Loucy (cell line): ENCODE results near the gene ZBTB1.

ENCODE experiments used
- H2AFZ ChIP-seq: fragments of 200-600 bp; sonication (generic); 2 replicates; pipeline ENCODE4 v1.6.0; 2016; ENCODE audit warnings: antibody characterized with exemption, mild to moderate bottlenecking, low read length, moderate library complexity
- H3F3A ChIP-seq: fragments of 200-600 bp; 2 replicates; pipeline ENCODE4 v1.6.0; 2016; ENCODE audit warnings: antibody characterized with exemption, low read depth, mild to moderate bottlenecking
- H3K27me3 ChIP-seq: fragments of 200-600 bp; sonication (generic); 2 replicates; pipeline ENCODE4 v1.6.1; 2014; ENCODE audit warnings: low read length, mild to moderate bottlenecking; ENCODE audit not compliant: insufficient read depth, poor library complexity, severe bottlenecking
- H3K36me3 ChIP-seq: fragments of 200-600 bp; sonication (generic); 2 replicates; pipeline ENCODE4 v1.6.1; 2016; ENCODE audit warnings: low read length; ENCODE audit not compliant: insufficient read depth
- H3K4me1 ChIP-seq: fragments of 200-600 bp; sonication (generic); 2 replicates; pipeline ENCODE4 v1.5.1; 2014; ENCODE audit warnings: low read length, mild to moderate bottlenecking; ENCODE audit not compliant: insufficient read depth, poor library complexity, severe bottlenecking
- H3K4me2 ChIP-seq: fragments of 200-600 bp; sonication (generic); 2 replicates; pipeline ENCODE4 v1.6.0; 2014; ENCODE audit warnings: antibody characterized with exemption, low read length, low read depth, mild to moderate bottlenecking; ENCODE audit not compliant: poor library complexity, severe bottlenecking
- H3K4me3 ChIP-seq: fragments of 200-600 bp; sonication (generic); 2 replicates; pipeline ENCODE4 v1.5.1; 2014; ENCODE audit warnings: low read length, mild to moderate bottlenecking, mixed read lengths; ENCODE audit not compliant: poor library complexity, severe bottlenecking
- H3K79me2 ChIP-seq: fragments of 200-600 bp; sonication (generic); 2 replicates; pipeline ENCODE4 v1.6.1; 2014; ENCODE audit warnings: low read length; ENCODE audit not compliant: insufficient read depth
- H3K9ac ChIP-seq: fragments of 200-600 bp; sonication (generic); 2 replicates; pipeline ENCODE4 v1.6.0; 2014; ENCODE audit warnings: mild to moderate bottlenecking, low read depth, low read length, moderate library complexity; ENCODE audit not compliant: poor library complexity, severe bottlenecking
- H3K9me2 ChIP-seq: fragments of 200-600 bp; sonication (generic); replicated peaks from 2 replicates; pipeline ENCODE4 v1.6.1; 2016; ENCODE audit warnings: low read depth, low read length, mixed read lengths
- H3K9me3 ChIP-seq: fragments of 200-600 bp; sonication (generic); 2 replicates; pipeline ENCODE4 v1.6.1; 2014; ENCODE audit warnings: mild to moderate bottlenecking, antibody characterized with exemption, low read length, low read depth; ENCODE audit not compliant: insufficient read depth
- H4K20me1 ChIP-seq: fragments of 200-600 bp; sonication (generic); 2 replicates; pipeline ENCODE4 v1.6.0; 2014; ENCODE audit warnings: antibody characterized with exemption, low read length, mild to moderate bottlenecking; ENCODE audit not compliant: insufficient read depth, poor library complexity, severe bottlenecking
- EZH2phosphoT487 ChIP-seq: fragments of 200-600 bp; IDR thresholded peaks from 2 replicates; pipeline ENCODE4 v1.6.1; 2018; ENCODE audit warnings: antibody characterized with exemption, mild to moderate bottlenecking, moderate library complexity, borderline replicate concordance
- TF ChIP-seq, protein P1 (sequence below): fragments of 200-600 bp; sonication (generic); conservative IDR thresholded peaks from 2 replicates; pipeline ENCODE4 v1.5.1; 2014; ENCODE audit warnings: mild to moderate bottlenecking, antibody characterized with exemption, low read length

Gene ZBTB1

DNA sequence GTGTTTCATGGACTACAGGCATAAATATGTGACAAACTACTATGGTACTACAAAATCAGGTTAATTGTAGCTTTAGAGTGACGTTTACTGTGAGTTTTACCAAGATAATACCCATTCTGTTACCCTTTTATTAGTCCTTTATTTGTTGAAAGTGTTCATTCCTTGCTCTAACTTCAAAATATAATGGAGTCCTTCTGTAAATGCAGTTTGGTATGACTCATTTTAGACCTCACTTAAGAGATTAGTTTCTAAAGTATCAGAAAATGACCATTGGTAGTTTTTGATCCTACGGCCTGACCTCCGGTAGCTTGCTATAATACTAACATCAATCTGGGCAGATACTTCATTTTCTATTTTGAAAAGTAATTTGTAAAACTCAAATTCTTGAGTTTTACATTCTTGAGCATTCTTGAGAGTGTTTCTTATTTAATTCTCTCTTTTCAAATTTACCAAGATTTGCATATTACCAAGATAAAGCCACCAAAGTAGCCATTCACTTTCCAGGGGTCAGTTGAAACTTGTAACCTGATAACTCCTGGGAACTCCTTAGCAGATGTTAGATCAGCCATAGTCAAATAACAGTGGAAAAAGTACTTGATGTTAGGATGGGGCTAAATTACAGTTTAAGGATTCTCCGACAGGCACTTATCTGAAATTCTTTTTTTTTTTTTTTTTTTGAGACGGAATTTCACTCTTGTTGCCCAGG is 40.2 kb downstream of the ZBTB1 start:
- Histone ChIP-seq H3K9me3 (no peaks in the 10 kb centered on the region), H3F3A (no peaks in the 10 kb centered on the region), H3K4me3 (no peak overlapping the region), H3K27me3 (no peaks in the 10 kb centered on the region), H3K9ac (no peak overlapping the region), H3K9me2 (no peaks in the 10 kb centered on the region), H3K4me2 (no peak overlapping the region), H3K79me2 (no peaks in the 10 kb centered on the region), H4K20me1 (no peaks in the 10 kb centered on the region), H3K36me3 (no peaks in the 10 kb centered on the region), H3K4me1 (peaks cover 5% of the 10 kb centered on the region), H2AFZ (no peak overlapping the region)
- no peak for TF ChIP-seq EZH2phosphoT487
- TF ChIP-seq, protein P1, sequence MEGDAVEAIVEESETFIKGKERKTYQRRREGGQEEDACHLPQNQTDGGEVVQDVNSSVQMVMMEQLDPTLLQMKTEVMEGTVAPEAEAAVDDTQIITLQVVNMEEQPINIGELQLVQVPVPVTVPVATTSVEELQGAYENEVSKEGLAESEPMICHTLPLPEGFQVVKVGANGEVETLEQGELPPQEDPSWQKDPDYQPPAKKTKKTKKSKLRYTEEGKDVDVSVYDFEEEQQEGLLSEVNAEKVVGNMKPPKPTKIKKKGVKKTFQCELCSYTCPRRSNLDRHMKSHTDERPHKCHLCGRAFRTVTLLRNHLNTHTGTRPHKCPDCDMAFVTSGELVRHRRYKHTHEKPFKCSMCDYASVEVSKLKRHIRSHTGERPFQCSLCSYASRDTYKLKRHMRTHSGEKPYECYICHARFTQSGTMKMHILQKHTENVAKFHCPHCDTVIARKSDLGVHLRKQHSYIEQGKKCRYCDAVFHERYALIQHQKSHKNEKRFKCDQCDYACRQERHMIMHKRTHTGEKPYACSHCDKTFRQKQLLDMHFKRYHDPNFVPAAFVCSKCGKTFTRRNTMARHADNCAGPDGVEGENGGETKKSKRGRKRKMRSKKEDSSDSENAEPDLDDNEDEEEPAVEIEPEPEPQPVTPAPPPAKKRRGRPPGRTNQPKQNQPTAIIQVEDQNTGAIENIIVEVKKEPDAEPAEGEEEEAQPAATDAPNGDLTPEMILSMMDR, result no peak

DNA sequence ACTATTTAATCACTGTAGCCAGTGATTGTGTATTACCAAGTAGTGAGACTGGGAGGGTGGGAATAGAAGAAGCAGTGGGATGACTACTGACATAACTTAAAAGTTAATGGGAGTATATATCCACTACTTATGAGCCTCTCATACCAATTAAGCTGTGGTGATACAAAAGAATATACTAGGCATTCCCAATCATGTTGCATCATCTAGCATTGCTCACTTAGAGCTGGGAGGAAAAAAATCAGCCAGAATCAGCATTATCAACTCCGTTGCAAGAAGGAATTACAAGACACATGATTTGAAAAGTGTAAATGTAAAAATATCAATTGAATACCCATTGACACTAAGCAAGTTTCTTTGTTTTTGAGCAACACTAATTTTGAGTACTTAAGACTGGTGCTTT is 44.4 kb downstream of the ZBTB1 start:
- H3K27me3 ChIP-seq, result no peaks in the 10 kb centered on the region
- peak overlapping the region; percentile 66 for H3K4me3 ChIP-seq
- H3K9me2 ChIP-seq, result no peaks in the 10 kb centered on the region
- H3K36me3 ChIP-seq, result no peaks in the 10 kb centered on the region
- no peaks in the 10 kb centered on the region for H3F3A ChIP-seq
- H2AFZ ChIP-seq, result peak overlapping the region; percentile 84
- H3K4me1 ChIP-seq, result peaks cover 5% of the 10 kb centered on the region
- H3K9me3 ChIP-seq, result no peaks in the 10 kb centered on the region
- peak overlapping the region; percentile 72 for H3K4me2 ChIP-seq
- TF ChIP-seq EZH2phosphoT487, result no peak
- peak overlapping the region; percentile 39 for H3K9ac ChIP-seq
- no peaks in the 10 kb centered on the region for H3K79me2 ChIP-seq
- H4K20me1 ChIP-seq, result no peaks in the 10 kb centered on the region

DNA sequence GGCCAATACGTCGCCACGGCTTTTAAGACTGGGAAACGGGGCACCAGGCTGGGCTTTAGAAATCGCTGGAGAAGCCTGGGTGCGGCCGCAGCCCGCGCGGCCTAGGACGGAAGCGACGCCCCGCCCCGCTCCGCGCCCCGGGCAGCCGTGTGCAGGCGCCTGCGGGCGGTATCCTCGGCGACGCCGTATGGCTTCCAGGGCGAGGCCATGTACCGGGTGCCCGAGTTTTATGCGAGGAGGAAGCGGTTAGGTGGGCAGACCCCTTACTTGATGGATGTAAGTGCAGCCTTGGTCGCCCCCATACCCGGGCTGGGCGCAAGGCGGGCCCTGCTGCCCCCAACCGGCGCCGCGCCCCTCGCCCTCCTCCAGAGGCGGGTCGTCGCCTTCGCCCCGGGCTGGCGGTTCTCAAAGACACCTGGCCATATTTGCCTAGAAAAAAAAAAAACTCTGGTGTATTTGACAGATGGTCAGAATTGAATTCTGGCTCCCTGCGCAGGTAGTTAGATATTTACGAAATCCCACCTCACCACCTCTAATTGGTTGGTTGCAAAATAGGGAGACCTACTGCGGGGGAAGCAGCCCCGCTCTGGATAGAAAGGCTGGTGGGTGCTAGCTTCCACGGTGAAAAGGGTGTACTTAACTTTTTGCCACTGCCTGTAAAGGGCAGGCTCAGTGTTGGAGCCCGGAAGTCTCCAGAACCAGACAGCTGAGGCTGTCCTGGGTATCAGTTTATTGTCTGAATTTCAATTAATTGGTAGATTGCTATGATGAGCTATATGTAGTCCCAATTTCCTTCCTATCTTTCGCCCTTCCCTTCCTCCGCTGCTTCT is 45.4 kb downstream of the ZBTB1 start, which contains the start of gene PPP1R36:
Gene PPP1R36, plus strand, starts transcription at position 171 of the 830 bp plus-strand sequence. Its CDS starts 37 bp downstream, at position 208.
- Histone ChIP-seq H3K9ac (peak within 1 kb of the TSS; percentile 39), H3K9me3 (no peaks in the 10 kb centered on the region), H3K4me2 (peak within 1 kb of the TSS; percentile 72), H3F3A (no peaks in the 10 kb centered on the region), H2AFZ (peak within 1 kb of the TSS; percentile 84), H4K20me1 (no peaks in the 10 kb centered on the region), H3K9me2 (no peaks in the 10 kb centered on the region), H3K79me2 (no peaks in the 10 kb centered on the region), H3K4me1 (peaks cover 5% of the 10 kb centered on the region), H3K27me3 (no peaks in the 10 kb centered on the region), H3K36me3 (no peaks in the 10 kb centered on the region), H3K4me3 (peak within 1 kb of the TSS; percentile 66)
- TF ChIP-seq, protein P1, result no peak
